HepG2 (cell line): ENCODE results near the gene PLXNA4. TPM values are rescaled to one million over a fixed set of nuclear protein-coding genes. Genes with fewer than 3 reads are reported as not detected.
A peak's percentile ranks its signal among the peaks of the same experiment; 100 is the strongest.

Source experiments
- ATAC-seq: fragments of 200-7000 bp; cut with Tn5 transposase; 3 replicates; pipeline ENCODE4 v1.9.1; 2020; ENCODE audit warnings: mild to moderate bottlenecking, moderate library complexity
- BruUV-seq: library from RNA; stranded (reverse); fragments of 400-500 nt; replicated peaks from 2 replicates; lab custom pipeline; 2021; lab: Mats Ljungman, UMichigan
- CTCF ChIA-PET: fragments of 300-600 bp; formaldehyde crosslinking; extraction: SDS; loops from one replicate; lab custom pipeline; 2021; ENCODE audit warnings: low total read pairs, inconsistent platforms, low intra/inter-chr PET ratio; lab: Yijun Ruan, JAX
- POLR2A ChIA-PET: fragments of 350-600 bp; sonication (Branson Sonifier 250); formaldehyde crosslinking; loops from one replicate; lab custom pipeline; 2020; ENCODE audit warnings: antibody characterized with exemption, inconsistent platforms; lab: Yijun Ruan, JAX
- DNase-seq: peaks from one replicate; pipeline ENCODE4 v3.0.0-alpha.2; 2015; ENCODE audit warnings: low spot score
- FAIRE-seq: peaks from 3 replicates; lab custom pipeline; 2011; peaks lifted over from hg19 to GRCh38; lab: Jason Lieb, UNC
- H2AFZ ChIP-seq: one replicate; pipeline ENCODE4 v1.6.1; 2011; ENCODE audit warnings: low read length, inconsistent platforms
- H3K27ac ChIP-seq: fragments of 300-600 bp; 3 replicates; pipeline ENCODE4 v1.8.0; 2011; ENCODE audit warnings: mixed run types, mild to moderate bottlenecking, mixed read lengths, low read length, inconsistent platforms; ENCODE audit not compliant: insufficient read depth; ENCODE audit errors: extremely low read length
- H3K27me3 ChIP-seq, 2 experiments: fragments of 200-600 bp in 1 of 2; 2 replicates in 1 of 2; 3 replicates in 1 of 2; pipeline versions ENCODE4 v1.6.0 to v1.8.0; 2011; ENCODE audit warnings: low read length in 2 of 2, mild to moderate bottlenecking in 2 of 2, moderate library complexity in 2 of 2, inconsistent platforms in 1 of 2; ENCODE audit not compliant: insufficient read depth in 2 of 2, control insufficient read depth in 1 of 2
- H3K36me3 ChIP-seq, 2 experiments: fragments of 200-600 bp in 1 of 2; replicated peaks in 1 of 2; 2 replicates in 1 of 2; 3 replicates in 1 of 2; pipeline versions ENCODE4 v1.5.1 to v1.8.0; 2011; ENCODE audit warnings: low read length in 2 of 2, inconsistent platforms in 1 of 2; ENCODE audit not compliant: insufficient read depth in 2 of 2, control insufficient read depth in 1 of 2
- H3K4me1 ChIP-seq: 2 replicates; pipeline ENCODE4 v1.5.1; 2012; ENCODE audit warnings: low read length, inconsistent platforms; ENCODE audit not compliant: insufficient read depth
- H3K4me2 ChIP-seq: 2 replicates; pipeline ENCODE4 v1.6.0; 2011; ENCODE audit warnings: low read depth, low read length, inconsistent platforms
- H3K4me3 ChIP-seq, 3 experiments: fragments of 200-600 bp in 1 of 3; sonication (generic), shearing (Covaris generic) in 1 of 3; replicated peaks in 1 of 3; 2 replicates each; pipeline ENCODE4 v1.5.1; 2011 to 2016; ENCODE audit warnings: low read length in 3 of 3, inconsistent platforms in 2 of 3, low read depth in 2 of 3, mild to moderate bottlenecking in 2 of 3, control low read depth in 1 of 3, mixed read lengths in 1 of 3; ENCODE audit not compliant: insufficient read depth in 1 of 3
- H3K79me2 ChIP-seq: one replicate; pipeline ENCODE4 v1.6.1; 2011; ENCODE audit warnings: low read length, inconsistent platforms; ENCODE audit not compliant: insufficient read depth
- H3K9ac ChIP-seq: 2 replicates; pipeline ENCODE4 v1.6.0; 2011; ENCODE audit warnings: mild to moderate bottlenecking, low read depth, low read length, inconsistent platforms; ENCODE audit not compliant: insufficient read depth
- H3K9me3 ChIP-seq: 2 replicates; pipeline ENCODE4 v1.5.1; 2012; ENCODE audit warnings: mild to moderate bottlenecking, low read length
- H4K20me1 ChIP-seq: 2 replicates; pipeline ENCODE4 v1.6.0; 2011; ENCODE audit warnings: inconsistent platforms, mild to moderate bottlenecking, low read length, moderate library complexity; ENCODE audit not compliant: insufficient read depth
- MAZ ChIP-seq, 2 experiments: sonication (generic) in 1 of 2; formaldehyde crosslinking in 1 of 2; IDR thresholded peaks; 2 replicates each; pipeline versions ENCODE4 v1.5.0 to v1.6.1; 2012 to 2020; ENCODE audit warnings: low read depth in 2 of 2, mild to moderate bottlenecking in 2 of 2, borderline replicate concordance in 1 of 2, improper control_type of control experiment in 1 of 2, low read length in 1 of 2, missing genetic modification reagents in 1 of 2, moderate library complexity in 1 of 2
- WGBS: methylation state at CpG from one replicate; pipeline ENCODE4 v1.1.6; 2017; ENCODE audit warnings: low lambda C conversion rate; 5-methylcytosine and 5-hydroxymethylcytosine counted together
- in situ Hi-C: cut with HindIII; loops from 2 replicates; pipeline ENCODE4 v1.10.0; 2017; ENCODE audit warnings: low pct_unique_long_range_greater_than_20kb; ENCODE audit not compliant: extremely low pct_ligation_motif_present
- intact Hi-C: fragments of 100-400 bp; cut with micrococcal nuclease; formaldehyde crosslinking; loops from one replicate; pipeline ENCODE4 v1.10.0; 2022; ENCODE audit not compliant: unreplicated experiment
- polyA plus RNA-seq, 8 experiments: library from polyadenylated mRNA; depleted of rRNA in 3 of 8; stranded (reverse) in 7 of 8; unstranded in 1 of 8; fragments of >200 nt; fragmentation: Illumina TruSeq in 4 of 8; extraction: Trizol in 4 of 8; gene quantifications; 2 replicates each; pipeline versions ENCODE4 v1.2.1 to v1.2.3, GENCODE V29; 2011 to 2016; ENCODE audit warnings: low read depth in 4 of 8, missing spikeins in 1 of 8, mixed read lengths in 1 of 8; ENCODE audit not compliant: insufficient read depth in 1 of 8
- total RNA-seq, 5 experiments: library from RNA; depleted of rRNA; stranded (reverse); fragments of >200 nt; fragmentation: Illumina TruSeq; extraction: Trizol; gene quantifications; 2 replicates each; pipeline ENCODE4 v1.2.3, GENCODE V29; 2016; ENCODE audit warnings: low read depth in 1 of 5
- TF ChIP-seq, protein P1 (sequence below), 2 experiments: IDR thresholded peaks; 2 replicates each; pipeline ENCODE4 v1.6.1; 2011 to 2012; ENCODE audit warnings: low read length in 2 of 2, borderline replicate concordance in 1 of 2, low read depth in 1 of 2, mild to moderate bottlenecking in 1 of 2, moderate library complexity in 1 of 2

The PLXNA4 gene
- total and polyA plus RNA-seq, 2 of the 13 experiments (the other 11 are each of a cell fraction or from before 2014, with no cell fraction given), result 0.01 to 0.04 TPM

DNA sequence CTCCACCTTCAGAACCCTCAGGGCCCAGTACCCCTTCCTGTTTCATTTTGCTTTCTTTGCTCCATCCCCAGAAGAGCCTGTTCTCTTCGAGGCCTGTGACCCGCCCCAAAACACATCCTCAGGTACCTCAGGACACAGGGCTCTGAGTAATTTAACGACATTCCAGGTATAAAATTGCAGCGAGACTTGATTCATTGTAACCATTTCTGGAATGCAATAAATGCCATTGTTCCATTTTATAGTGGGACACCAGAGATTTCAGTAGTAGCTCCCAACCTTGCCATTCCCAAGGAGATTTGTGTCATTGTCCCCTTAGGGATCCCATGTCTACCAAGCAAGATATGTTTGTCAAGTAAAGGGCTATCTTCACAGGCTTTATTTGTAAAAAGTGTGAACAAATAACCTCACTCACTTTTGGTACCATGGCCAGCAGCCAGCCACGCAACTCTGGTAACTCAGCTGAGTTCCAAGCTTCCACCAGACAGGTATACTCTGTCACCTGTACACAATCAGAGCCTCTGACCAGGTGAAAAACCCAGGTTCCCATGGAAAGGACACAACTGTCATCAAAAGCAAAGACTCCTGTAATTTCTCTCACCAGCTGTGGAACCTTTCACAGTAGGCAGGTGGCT lies 441.3 kb downstream of the PLXNA4 start:
- Histone ChIP-seq H3K9me3 (no peaks in the 10 kb centered on the region), H3K9ac (no peak overlapping the region), H4K20me1 (no peaks in the 10 kb centered on the region; the same call in 1 of the 2 replicates), H3K4me1 (no peaks in the 10 kb centered on the region), H3K4me2 (no peak overlapping the region), H3K36me3 (no peaks in the 10 kb centered on the region), H3K27me3 (peaks cover 0 to 12% of the 10 kb centered on the region in 2 experiments; a peak in 2 of 5 replicates), H3K4me3 (no peak overlapping the region), H3K27ac (no peak overlapping the region), H2AFZ (no peak overlapping the region), H3K79me2 (no peaks in the 10 kb centered on the region)
- WGBS, result 0% methylated on average over 5 of the region's 5 CpGs
- BruUV-seq, result no TSS peak
- in situ Hi-C loops (no loop called here), intact Hi-C loops (no loop called here)
- FAIRE-seq (no peak), DNase-seq (no peak), ATAC-seq (no peak)
- CTCF ChIA-PET, result no interaction called here
- POLR2A ChIA-PET, result no interaction called here
- TF ChIP-seq, protein P1, sequence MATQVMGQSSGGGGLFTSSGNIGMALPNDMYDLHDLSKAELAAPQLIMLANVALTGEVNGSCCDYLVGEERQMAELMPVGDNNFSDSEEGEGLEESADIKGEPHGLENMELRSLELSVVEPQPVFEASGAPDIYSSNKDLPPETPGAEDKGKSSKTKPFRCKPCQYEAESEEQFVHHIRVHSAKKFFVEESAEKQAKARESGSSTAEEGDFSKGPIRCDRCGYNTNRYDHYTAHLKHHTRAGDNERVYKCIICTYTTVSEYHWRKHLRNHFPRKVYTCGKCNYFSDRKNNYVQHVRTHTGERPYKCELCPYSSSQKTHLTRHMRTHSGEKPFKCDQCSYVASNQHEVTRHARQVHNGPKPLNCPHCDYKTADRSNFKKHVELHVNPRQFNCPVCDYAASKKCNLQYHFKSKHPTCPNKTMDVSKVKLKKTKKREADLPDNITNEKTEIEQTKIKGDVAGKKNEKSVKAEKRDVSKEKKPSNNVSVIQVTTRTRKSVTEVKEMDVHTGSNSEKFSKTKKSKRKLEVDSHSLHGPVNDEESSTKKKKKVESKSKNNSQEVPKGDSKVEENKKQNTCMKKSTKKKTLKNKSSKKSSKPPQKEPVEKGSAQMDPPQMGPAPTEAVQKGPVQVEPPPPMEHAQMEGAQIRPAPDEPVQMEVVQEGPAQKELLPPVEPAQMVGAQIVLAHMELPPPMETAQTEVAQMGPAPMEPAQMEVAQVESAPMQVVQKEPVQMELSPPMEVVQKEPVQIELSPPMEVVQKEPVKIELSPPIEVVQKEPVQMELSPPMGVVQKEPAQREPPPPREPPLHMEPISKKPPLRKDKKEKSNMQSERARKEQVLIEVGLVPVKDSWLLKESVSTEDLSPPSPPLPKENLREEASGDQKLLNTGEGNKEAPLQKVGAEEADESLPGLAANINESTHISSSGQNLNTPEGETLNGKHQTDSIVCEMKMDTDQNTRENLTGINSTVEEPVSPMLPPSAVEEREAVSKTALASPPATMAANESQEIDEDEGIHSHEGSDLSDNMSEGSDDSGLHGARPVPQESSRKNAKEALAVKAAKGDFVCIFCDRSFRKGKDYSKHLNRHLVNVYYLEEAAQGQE (IDR thresholded peaks at IDR 0.05; ENCODE audit: borderline replicate concordance in 1 of 2, low read depth in 1 of 2, low read length in 2 of 2), result peak; percentile 14 to 86
- TF ChIP-seq MAZ (IDR thresholded peaks at IDR 0.05; ENCODE audit: borderline replicate concordance, low read depth, low read length) (no peak), MAZ (CRISPR knock-in tag; IDR thresholded peaks at IDR 0.05; ENCODE audit: low read depth) (no peak)
